CD4-positive, alpha-beta T cell treated with Interleukin-6 for 4 hours (primary cell): ENCODE results near the gene KRT33B.

Source experiments
- DNase-seq: peaks from one replicate; pipeline ENCODE4 v3.0.0-alpha.2; 2020; ENCODE audit warnings: mixed read lengths

The KRT33B gene

DNA sequence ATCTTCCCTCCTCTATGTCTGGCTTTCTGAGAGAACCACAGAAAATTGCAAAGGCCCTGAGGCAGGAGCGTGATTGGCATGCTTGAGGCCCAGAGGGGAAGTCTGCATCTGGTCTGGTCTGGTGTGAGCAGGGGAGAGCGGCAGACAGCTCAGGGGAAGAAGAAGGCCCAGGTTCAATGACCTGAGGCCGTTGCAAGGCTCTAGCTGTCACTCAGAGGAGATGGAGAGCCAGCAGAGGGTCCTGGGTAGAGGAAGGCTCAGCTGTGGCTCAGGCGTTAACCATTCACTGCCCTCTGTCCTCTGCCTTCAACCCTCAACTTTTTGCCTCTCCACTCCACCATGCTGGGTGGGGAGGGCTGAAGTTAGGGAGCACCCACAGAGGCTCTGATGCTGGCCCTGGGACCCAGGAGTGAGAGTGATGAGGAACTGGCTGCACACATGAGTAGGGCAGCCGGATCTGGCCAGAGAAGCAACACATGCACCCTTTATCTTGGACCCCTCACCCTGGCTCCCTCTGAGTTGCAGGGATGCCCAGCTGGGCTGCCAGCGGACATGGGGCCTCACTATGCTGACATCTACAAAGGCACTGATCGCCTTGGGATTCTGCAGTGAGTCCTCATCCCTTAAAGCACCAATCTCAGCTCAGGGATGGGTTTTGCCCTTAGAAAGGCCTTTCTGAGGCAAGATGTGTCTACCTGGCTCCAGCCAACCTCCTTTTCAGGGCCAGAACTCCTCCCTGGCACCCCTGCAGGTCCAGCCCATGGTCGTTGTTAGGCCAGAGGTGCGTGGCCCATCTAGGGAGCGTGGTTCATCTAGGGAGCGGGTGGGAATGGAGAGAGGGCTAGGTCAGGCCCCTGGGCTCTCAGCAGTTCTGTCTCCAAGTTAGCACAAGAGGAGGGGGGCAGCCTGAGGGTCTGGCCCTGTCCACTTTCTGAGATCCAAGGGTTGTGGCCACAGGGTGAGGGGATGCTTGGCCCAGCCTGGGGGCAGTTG is 46.4 kb downstream of the KRT33B start:
- no peak for DNase-seq

DNA sequence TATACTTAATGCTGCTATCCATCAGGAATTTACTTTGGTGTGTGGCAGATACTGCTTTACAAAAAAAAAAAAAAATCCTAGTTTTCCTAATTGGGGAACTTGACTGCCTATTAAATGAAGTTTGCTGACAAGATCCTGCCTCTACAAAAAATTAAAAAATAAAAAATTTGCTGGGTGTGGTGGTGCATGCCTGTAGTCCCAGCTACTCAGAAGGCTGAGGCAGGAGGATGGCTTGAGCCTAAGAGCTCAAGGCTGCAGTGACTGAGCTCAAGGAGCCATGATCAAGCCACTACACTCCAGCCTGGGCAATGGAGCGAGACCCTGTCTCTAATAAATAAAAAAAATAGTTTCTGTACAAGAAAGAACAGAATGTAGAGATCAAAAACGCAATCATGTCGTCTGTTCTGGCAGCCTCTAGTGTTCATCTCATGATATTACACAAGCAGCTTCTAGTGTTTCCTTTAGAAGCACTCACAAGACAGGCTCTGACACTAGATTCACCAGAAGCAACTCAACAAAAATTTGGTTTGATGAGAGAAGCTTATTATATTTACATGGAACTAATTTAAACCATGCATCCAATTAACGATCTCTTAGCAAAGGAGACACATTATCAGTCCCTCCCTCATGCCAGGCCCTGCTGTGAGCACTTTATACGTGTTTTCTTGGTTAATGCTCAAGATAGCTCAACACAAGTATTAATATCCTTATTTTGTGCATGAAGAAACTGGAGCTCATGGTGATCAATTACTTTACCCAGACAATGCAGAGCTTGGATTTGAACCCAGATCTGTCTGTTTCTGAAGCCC is 47.3 kb downstream of the KRT33B start:
- peak; percentile 32 for DNase-seq

DNA sequence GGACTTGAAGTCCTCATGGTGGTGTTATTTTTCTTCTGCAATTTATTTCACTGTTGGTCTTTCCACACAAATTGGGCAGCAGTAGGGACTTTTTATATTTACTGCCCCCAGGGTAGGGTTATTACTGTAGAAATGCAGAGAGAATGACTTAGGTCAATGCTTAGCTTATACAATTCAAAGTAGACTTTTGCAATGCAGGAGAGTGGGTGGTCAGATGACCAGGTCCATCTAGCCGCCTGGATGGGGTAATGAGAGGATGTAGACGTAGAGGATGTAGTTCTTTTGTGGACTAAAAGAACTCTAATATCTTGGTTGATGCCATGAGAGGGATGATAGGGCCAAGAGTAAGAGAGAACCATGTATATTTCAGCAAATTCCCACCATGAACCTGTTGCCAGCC is 51.4 kb downstream of the KRT33B start:
- no peak for DNase-seq

DNA sequence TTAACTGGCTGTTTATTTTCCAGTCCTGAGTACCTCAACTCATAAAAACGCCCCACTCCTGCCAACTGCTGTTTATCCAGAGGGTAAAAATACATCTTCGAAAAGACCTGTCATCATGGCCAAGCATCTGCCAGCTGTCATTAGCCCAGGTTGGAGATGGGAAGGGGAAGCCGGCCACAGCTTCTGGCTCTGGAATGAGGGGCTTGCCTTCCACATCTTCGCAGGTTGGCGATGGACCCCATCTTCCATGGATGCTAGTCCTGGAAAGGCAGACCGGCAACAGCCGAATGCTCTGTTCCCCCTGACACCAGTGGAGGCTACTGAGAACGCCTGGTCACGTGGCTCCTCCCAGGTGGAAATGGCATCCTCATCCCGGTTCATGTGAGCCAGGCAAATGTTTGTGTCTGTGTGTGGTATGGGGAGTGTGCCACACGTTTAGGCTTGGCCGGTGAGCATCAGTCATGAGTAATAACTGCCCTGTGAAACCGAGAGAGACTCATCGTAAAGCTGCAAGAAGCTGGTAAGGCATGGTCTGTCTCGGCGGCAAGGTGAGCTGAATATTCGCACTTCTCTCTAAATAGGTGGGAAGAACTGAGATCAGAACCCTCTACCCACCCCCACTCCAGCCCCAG is 53.7 kb downstream of the KRT33B start:
- DNase-seq: no peak

DNA sequence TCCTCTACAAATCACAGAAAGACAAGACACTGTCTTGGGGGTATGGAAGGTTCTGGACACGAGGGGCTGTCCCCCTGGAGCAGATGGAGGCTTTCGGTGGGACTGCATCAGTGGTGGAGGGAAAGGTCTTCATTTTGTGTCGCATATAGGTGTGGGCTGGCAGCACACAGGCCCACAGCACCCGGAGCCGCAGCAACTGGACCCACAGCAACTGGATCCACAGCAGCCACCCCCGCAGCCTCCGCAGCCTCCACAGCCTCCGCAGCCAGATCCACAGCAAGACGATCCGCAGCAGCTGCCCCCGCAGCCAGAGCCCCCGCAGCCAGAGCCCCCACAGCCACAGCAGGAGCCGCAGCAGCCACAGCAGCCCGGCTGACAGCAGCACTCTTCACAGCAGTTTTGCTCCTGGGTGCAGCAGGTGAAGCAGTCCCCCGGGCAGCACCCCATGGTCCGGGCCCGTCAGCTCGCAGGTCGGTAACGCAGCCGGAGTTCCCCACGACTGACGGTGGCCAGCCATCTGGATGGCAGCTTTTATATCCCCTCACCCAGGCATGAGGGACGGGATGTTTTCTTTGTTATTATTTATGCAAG is 54.3 kb downstream of the KRT33B start, which contains the start of gene KRTAP17-1:
KRTAP17-1 (minus strand) TSS at position 507 of the 591 bp plus-strand sequence; CDS start at position 447, 60 bp downstream.
- no peak for DNase-seq
